ENCODE measurements around the gene SUPT6H. TPM values are rescaled to one million over a fixed set of nuclear protein-coding genes. Genes with fewer than 3 reads are reported as not detected.

SUPT6H gene
- total and polyA plus RNA-seq, 2 donors (not counting 1 experiment from before 2014, with no cell fraction given), result 34.7 to 61.6 TPM

DNA sequence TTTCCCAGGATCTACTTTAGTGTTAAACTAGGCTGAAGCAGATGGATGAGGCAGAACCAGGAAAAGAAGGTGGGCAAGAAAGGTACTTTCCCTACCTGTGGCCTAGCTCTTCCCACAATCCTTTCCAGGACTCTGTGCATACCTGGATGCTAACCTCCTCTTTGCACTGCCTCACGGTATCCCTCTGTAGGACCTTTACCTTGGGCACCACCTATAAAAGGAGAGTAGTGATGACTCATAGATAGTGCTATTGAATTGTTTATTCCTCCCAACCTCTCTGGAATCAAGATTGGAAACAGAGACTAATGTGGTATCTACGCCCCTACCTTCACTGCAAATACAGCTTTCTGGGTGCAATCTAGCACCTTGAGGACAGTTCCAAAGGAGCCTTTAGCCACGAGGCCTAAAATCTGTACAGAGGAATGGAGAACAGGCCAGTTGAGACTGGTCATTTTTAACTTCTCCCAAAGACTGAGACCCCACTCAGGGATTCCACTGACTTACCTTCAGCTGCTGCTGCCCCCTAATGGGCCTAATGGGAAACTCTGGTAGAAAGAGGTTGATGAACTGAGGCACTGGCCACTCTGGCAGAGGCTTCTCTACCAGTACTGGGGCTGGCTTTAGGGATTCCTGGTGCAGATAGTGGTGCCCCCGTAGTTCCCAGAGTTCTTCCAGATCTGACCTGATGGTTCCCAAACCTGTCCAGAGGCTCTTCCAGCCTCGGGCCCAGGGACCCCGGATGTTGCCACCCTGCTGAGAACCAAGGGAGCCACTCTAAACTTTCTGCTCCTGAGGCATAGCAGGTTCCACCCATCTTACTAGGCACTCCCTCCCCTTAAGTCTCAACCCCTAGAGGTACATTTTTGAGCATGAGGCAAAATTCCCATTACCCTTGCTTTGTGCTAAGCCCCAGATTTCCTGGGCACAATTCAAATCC is 48.8 kb upstream of the SUPT6H start:
- Histone ChIP-seq H3K4me2 (ENCODE audit: extremely low read depth, insufficient read depth, low read length) (no peak overlapping the region), H3K4me3 (replicated peaks in 1 of 4; ENCODE audit: control extremely low read depth in 1 of 4, insufficient read depth in 1 of 4, low read depth in 3 of 4, low read length in 4 of 4) (no peak overlapping the region), H3K79me2 (ENCODE audit: control insufficient read depth, insufficient read depth, low read length) (no peaks in the 10 kb centered on the region), H4K20me1 (ENCODE audit: control insufficient read depth, extremely low read depth, insufficient read depth, low read length) (no peaks in the 10 kb centered on the region), H3K27me3 (ENCODE audit: control insufficient read depth, insufficient read depth, low read length) (no peaks in the 10 kb centered on the region), H3K27ac (ENCODE audit: insufficient read depth, low read length) (no peak overlapping the region), H3K36me3 (ENCODE audit: control insufficient read depth, insufficient read depth, low read length) (peaks cover 14% of the 10 kb centered on the region), H2AFZ (ENCODE audit: low read length) (no peak overlapping the region), H3K9me3 (ENCODE audit: control insufficient read depth, insufficient read depth, low read depth, low read length) (no peaks in the 10 kb centered on the region), H3K4me1 (ENCODE audit: control insufficient read depth, extremely low read depth, insufficient read depth, low read length) (no peaks in the 10 kb centered on the region), H3K9ac (ENCODE audit: insufficient read depth, low read length) (no peak overlapping the region)
- DNase-seq (ENCODE audit: low read depth in 2 of 2), result peak; percentile 23 to 38
- TF ChIP-seq EZH2 (IDR thresholded peaks at IDR 0.05; ENCODE audit: low read length, missing control alignments), result no peak
- TF ChIP-seq, protein P1, sequence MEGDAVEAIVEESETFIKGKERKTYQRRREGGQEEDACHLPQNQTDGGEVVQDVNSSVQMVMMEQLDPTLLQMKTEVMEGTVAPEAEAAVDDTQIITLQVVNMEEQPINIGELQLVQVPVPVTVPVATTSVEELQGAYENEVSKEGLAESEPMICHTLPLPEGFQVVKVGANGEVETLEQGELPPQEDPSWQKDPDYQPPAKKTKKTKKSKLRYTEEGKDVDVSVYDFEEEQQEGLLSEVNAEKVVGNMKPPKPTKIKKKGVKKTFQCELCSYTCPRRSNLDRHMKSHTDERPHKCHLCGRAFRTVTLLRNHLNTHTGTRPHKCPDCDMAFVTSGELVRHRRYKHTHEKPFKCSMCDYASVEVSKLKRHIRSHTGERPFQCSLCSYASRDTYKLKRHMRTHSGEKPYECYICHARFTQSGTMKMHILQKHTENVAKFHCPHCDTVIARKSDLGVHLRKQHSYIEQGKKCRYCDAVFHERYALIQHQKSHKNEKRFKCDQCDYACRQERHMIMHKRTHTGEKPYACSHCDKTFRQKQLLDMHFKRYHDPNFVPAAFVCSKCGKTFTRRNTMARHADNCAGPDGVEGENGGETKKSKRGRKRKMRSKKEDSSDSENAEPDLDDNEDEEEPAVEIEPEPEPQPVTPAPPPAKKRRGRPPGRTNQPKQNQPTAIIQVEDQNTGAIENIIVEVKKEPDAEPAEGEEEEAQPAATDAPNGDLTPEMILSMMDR (conservative IDR thresholded peaks at IDR 0.05 in 1 of 2, IDR thresholded peaks at IDR 0.05 in 1 of 2; ENCODE audit: low read depth in 1 of 2, low read length in 2 of 2), result peak; percentile 69 to 83

DNA sequence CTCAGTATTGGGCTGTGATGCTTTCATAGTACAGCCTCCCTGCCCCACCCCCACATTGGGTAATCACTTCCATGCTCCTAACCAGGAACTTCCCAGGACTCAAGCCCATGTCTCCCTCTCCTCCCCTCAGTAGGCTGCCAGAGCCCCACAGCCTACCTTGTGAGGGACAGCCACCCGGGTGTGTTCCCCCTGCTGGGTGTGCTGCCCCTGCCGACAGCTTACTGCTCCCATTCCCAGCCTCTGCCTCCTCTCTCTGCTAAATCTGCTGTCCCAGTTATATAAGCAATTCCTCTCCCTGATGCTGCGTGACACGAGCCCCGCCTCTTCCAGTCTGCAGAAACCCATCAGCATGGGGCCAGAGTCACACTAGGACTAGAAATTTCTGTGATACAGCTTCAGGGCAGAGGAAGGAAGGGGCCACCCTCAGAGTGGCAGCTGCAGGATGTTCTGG is 48.0 kb upstream of the SUPT6H start, which contains the start of gene RSKR:
Gene RSKR, minus strand, starts transcription at position 255 of the 451 bp plus-strand sequence. Its CDS starts 24 bp downstream, at position 231.
- Histone ChIP-seq H3K9me3 (ENCODE audit: control insufficient read depth, insufficient read depth, low read depth, low read length) (no peaks in the 10 kb centered on the region), H3K4me2 (ENCODE audit: extremely low read depth, insufficient read depth, low read length) (no peak within 1 kb of the TSS), H3K36me3 (ENCODE audit: control insufficient read depth, insufficient read depth, low read length) (peaks cover 17% of the 10 kb centered on the region), H3K4me1 (ENCODE audit: control insufficient read depth, extremely low read depth, insufficient read depth, low read length) (no peaks in the 10 kb centered on the region), H3K9ac (ENCODE audit: insufficient read depth, low read length) (no peak within 1 kb of the TSS), H3K27me3 (ENCODE audit: control insufficient read depth, insufficient read depth, low read length) (no peaks in the 10 kb centered on the region), H4K20me1 (ENCODE audit: control insufficient read depth, extremely low read depth, insufficient read depth, low read length) (no peaks in the 10 kb centered on the region), H3K4me3 (replicated peaks in 1 of 4; ENCODE audit: control extremely low read depth in 1 of 4, insufficient read depth in 1 of 4, low read depth in 3 of 4, low read length in 4 of 4) (no peak within 1 kb of the TSS), H2AFZ (ENCODE audit: low read length) (no peak within 1 kb of the TSS), H3K27ac (ENCODE audit: insufficient read depth, low read length) (no peak within 1 kb of the TSS), H3K79me2 (ENCODE audit: control insufficient read depth, insufficient read depth, low read length) (no peaks in the 10 kb centered on the region)
- TF ChIP-seq, protein P1 (conservative IDR thresholded peaks at IDR 0.05 in 1 of 2, IDR thresholded peaks at IDR 0.05 in 1 of 2; ENCODE audit: low read depth in 1 of 2, low read length in 2 of 2), result no peak
- no peak for TF ChIP-seq EZH2 (IDR thresholded peaks at IDR 0.05; ENCODE audit: low read length, missing control alignments)
- no peak for DNase-seq (ENCODE audit: low read depth in 2 of 2)

DNA sequence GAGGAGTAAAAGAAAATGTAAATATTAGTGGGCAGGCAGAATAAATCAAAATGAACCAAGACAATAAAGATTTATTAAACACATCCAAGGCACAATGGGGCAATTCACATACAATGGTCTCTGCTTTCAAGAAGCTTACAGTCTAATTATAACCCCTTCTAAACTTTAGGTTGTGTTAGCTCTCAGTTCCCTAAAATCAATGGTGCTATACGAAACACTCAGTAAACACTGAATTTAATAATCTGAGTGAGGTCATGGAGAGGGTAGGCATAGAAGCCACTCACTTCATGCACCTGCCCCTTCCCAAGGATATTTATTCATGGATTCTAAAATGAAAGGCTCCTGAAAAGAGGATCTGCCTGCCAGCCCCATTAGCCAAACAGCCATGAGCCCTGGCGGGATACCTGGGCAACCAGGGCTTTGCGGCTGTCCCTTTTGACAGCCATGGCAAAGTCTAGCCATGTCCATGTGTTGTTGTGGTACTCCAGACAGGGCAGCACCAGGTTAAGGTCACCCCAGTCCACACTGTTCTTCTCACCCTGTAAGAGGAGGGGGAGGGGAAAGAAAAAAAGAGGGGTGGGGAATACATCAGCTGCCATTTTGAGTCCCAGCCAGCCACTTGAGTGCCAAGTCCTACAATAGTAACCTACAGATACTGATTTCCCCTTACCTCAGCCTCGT is 46.6 kb upstream of the SUPT6H start:
- peaks cover 21% of the 10 kb centered on the region for H3K36me3 ChIP-seq (ENCODE audit: control insufficient read depth, insufficient read depth, low read length)
- H3K9ac ChIP-seq (ENCODE audit: insufficient read depth, low read length), result no peak overlapping the region
- TF ChIP-seq, protein P1 (conservative IDR thresholded peaks at IDR 0.05 in 1 of 2, IDR thresholded peaks at IDR 0.05 in 1 of 2; ENCODE audit: low read depth in 1 of 2, low read length in 2 of 2), result no peak
- TF ChIP-seq EZH2 (IDR thresholded peaks at IDR 0.05; ENCODE audit: low read length, missing control alignments), result no peak
- no peaks in the 10 kb centered on the region for H3K9me3 ChIP-seq (ENCODE audit: control insufficient read depth, insufficient read depth, low read depth, low read length)
- H3K4me2 ChIP-seq (ENCODE audit: extremely low read depth, insufficient read depth, low read length), result no peak overlapping the region
- no peak overlapping the region for H2AFZ ChIP-seq (ENCODE audit: low read length)
- no peak for DNase-seq (ENCODE audit: low read depth in 2 of 2)
- H3K4me3 ChIP-seq (replicated peaks in 1 of 4; ENCODE audit: control extremely low read depth in 1 of 4, insufficient read depth in 1 of 4, low read depth in 3 of 4, low read length in 4 of 4), result no peak overlapping the region
- no peaks in the 10 kb centered on the region for H3K79me2 ChIP-seq (ENCODE audit: control insufficient read depth, insufficient read depth, low read length)
- no peaks in the 10 kb centered on the region for H3K27me3 ChIP-seq (ENCODE audit: control insufficient read depth, insufficient read depth, low read length)
- H3K27ac ChIP-seq (ENCODE audit: insufficient read depth, low read length), result no peak overlapping the region
- no peaks in the 10 kb centered on the region for H3K4me1 ChIP-seq (ENCODE audit: control insufficient read depth, extremely low read depth, insufficient read depth, low read length)
- H4K20me1 ChIP-seq (ENCODE audit: control insufficient read depth, extremely low read depth, insufficient read depth, low read length), result no peaks in the 10 kb centered on the region
